CD1c-positive myeloid dendritic cell (primary cell): Measurements from ENCODE around the gene ADGRL3.

Source experiments
- DNase-seq: peaks from one replicate; pipeline ENCODE4 v3.0.0-alpha.2; 2016; ENCODE audit errors: extremely low spot score

ADGRL3 gene

GRCh38 chr4:61200187-61200915 lies at the start of gene ADGRL3:
TSS of gene ADGRL3 (plus strand) at chr4:61200326.
- no peak for DNase-seq

GRCh38 chr4:61152433-61152832 lies 47.7 kb upstream of the ADGRL3 start:
- DNase-seq: no peak

- DNase-seq: no peak
Measured at GRCh38 chr4:61160478-61160877, 39.6 kb upstream of the ADGRL3 start.

GRCh38 chr4:61162116-61162515 lies 38.0 kb upstream of the ADGRL3 start:
- DNase-seq: no peak

- no peak for DNase-seq
Measured at GRCh38 chr4:61173799-61174198, 26.3 kb upstream of the ADGRL3 start.

- DNase-seq: no peak
Measured at GRCh38 chr4:61175495-61175894, 24.6 kb upstream of the ADGRL3 start.

GRCh38 chr4:61177367-61177766 lies 22.8 kb upstream of the ADGRL3 start:
- DNase-seq: no peak

- DNase-seq: no peak
Measured at GRCh38 chr4:61180405-61180804, 19.7 kb upstream of the ADGRL3 start.

- peak; percentile 2 for DNase-seq
Measured at GRCh38 chr4:61182915-61183314, 17.2 kb upstream of the ADGRL3 start.

GRCh38 chr4:61185288-61185687 lies 14.8 kb upstream of the ADGRL3 start:
- no peak for DNase-seq

- DNase-seq: no peak
Measured at GRCh38 chr4:61192392-61192791, 7.7 kb upstream of the ADGRL3 start.

- no peak for DNase-seq
Measured at GRCh38 chr4:61193863-61194262, 6.3 kb upstream of the ADGRL3 start.

- no peak for DNase-seq
Measured at GRCh38 chr4:61194571-61194970, 5.6 kb upstream of the ADGRL3 start.

- DNase-seq: no peak
Measured at GRCh38 chr4:61195101-61195500, 5.0 kb upstream of the ADGRL3 start.

- DNase-seq: no peak
Measured at GRCh38 chr4:61198686-61199085, 1.4 kb upstream of the ADGRL3 start.

GRCh38 chr4:61199873-61200186 lies 296 bp upstream of the ADGRL3 start:
- no peak for DNase-seq

- DNase-seq: peak; percentile 2
Measured at GRCh38 chr4:61200916-61201526, 895 bp downstream of the ADGRL3 start.

GRCh38 chr4:61201561-61201960 lies 1.4 kb downstream of the ADGRL3 start:
- DNase-seq: no peak

GRCh38 chr4:61201961-61202637 lies 2.0 kb downstream of the ADGRL3 start:
- no peak for DNase-seq

GRCh38 chr4:61202638-61203435 lies 2.7 kb downstream of the ADGRL3 start:
- no peak for DNase-seq

GRCh38 chr4:61203436-61203790 lies 3.3 kb downstream of the ADGRL3 start:
- no peak for DNase-seq

GRCh38 chr4:61204353-61205060 lies 4.4 kb downstream of the ADGRL3 start:
- no peak for DNase-seq
